BLaER1 treated with 17β-estradiol and CSF1 and Interleukin-3, amounts not matched to agents 10 nM and 100 nM (cell line): ENCODE results near the gene SLC28A3.

Experiments
- H3K27ac ChIP-seq, 11 experiments: shearing (Covaris generic); formaldehyde crosslinking; 2 replicates each; pipeline ENCODE4 v1.8.1; 2022
- H3K27me3 ChIP-seq, 11 experiments: shearing (Covaris generic); formaldehyde crosslinking; 2 replicates each; pipeline ENCODE4 v1.8.1; 2022
- H3K36me3 ChIP-seq, 11 experiments: shearing (Covaris generic); formaldehyde crosslinking; 2 replicates each; pipeline ENCODE4 v1.8.1; 2022
- H3K4me1 ChIP-seq, 10 experiments: shearing (Covaris generic); formaldehyde crosslinking; 2 replicates each; pipeline ENCODE4 v1.8.1; 2022
- H3K4me2 ChIP-seq, 11 experiments: shearing (Covaris generic); formaldehyde crosslinking; 2 replicates each; pipeline ENCODE4 v1.8.1; 2022
- H3K4me3 ChIP-seq, 10 experiments: shearing (Covaris generic); formaldehyde crosslinking; 2 replicates each; pipeline ENCODE4 v1.8.1; 2022
- H3K9ac ChIP-seq, 11 experiments: shearing (Covaris generic); formaldehyde crosslinking; 2 replicates each; pipeline ENCODE4 v1.8.1; 2022
- H3K9me3 ChIP-seq, 11 experiments: shearing (Covaris generic); formaldehyde crosslinking; replicated peaks in 1 of 11; 2 replicates each; pipeline ENCODE4 v1.8.1; 2022
- H4K20me1 ChIP-seq, 11 experiments: shearing (Covaris generic); formaldehyde crosslinking; 2 replicates each; pipeline ENCODE4 v1.8.1; 2022
- Cebpa-rat ChIP-seq, 11 experiments: shearing (Covaris generic); IDR thresholded peaks; 2 replicates each; pipeline ENCODE4 v1.8.1; 2022

Gene SLC28A3

DNA sequence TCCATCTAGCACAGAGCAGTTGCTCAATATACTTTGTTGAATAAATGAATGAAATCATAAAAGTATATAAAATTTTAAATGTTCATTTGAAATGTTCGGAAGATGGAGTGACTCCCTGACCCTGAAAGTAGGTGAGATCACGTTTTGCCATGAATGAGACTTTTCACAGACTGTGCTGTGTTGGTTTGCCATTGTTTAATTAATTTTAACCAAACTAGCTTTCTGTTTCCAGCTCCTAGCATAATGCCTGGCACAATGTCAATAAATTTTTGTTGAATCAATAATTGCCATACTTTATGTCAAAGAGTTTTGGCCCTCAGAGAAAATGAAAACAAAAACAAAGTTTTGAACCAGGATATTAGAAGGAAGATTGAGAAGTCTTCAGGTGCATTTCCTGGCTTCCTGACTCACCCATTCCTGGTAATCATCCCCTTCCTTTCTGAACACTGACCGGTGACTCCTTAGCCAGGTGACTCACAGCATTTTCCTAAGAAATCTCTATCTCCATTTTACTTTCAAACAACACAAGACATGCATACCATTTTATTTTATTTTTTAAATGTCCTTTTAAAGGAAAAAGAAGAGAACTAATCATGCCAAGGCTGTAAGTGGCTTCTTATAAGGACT, 15.1 kb downstream of the SLC28A3 start:
- peaks cover 26 to 36% (median 32%) of the 10 kb centered on the region in 11 experiments for H3K9me3 ChIP-seq
- H3K27ac ChIP-seq: no peak overlapping the region
- no peaks in the 10 kb centered on the region; a peak in 1 of 22 replicates for H3K36me3 ChIP-seq
- no peak overlapping the region for H3K9ac ChIP-seq
- TF ChIP-seq Cebpa-rat (IDR thresholded peaks at IDR 0.05): no peak
- H4K20me1 ChIP-seq: no peaks in the 10 kb centered on the region
- no peak overlapping the region for H3K4me3 ChIP-seq
- peaks cover 0 to 14% (median 7%) of the 10 kb centered on the region in 10 experiments; a peak in 11 of 20 replicates for H3K4me1 ChIP-seq
- H3K27me3 ChIP-seq: no peaks in the 10 kb centered on the region
- H3K4me2 ChIP-seq: no peak overlapping the region

DNA sequence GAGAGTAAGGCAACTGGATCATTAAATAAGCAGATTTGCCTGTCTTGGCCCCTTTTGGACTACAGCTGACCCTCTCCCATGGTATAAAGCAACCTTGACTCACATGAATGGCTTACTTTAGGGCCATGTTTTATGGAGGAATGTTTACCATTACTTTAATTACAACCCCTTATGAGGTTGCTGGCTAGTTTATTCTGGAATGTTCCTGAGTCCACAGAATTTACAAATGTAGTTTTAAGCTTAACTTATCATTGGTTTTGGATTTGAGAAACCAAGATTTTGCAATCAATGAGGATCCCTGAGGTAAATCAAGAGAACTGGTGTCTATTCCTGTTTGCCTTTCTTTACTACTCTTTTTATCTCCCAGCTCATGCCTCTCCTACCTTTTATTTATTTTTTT, 15.7 kb downstream of the SLC28A3 start:
- Histone ChIP-seq H3K4me2 (no peak overlapping the region), H3K9me3 (peaks cover 26 to 36% (median 32%) of the 10 kb centered on the region in 11 experiments), H3K36me3 (no peaks in the 10 kb centered on the region; a peak in 1 of 22 replicates), H3K27me3 (no peaks in the 10 kb centered on the region), H4K20me1 (no peaks in the 10 kb centered on the region), H3K27ac (no peak overlapping the region), H3K4me1 (peaks cover 0 to 14% (median 7%) of the 10 kb centered on the region in 10 experiments; a peak in 11 of 20 replicates), H3K4me3 (no peak overlapping the region), H3K9ac (no peak overlapping the region)
- TF ChIP-seq Cebpa-rat (IDR thresholded peaks at IDR 0.05): no peak

DNA sequence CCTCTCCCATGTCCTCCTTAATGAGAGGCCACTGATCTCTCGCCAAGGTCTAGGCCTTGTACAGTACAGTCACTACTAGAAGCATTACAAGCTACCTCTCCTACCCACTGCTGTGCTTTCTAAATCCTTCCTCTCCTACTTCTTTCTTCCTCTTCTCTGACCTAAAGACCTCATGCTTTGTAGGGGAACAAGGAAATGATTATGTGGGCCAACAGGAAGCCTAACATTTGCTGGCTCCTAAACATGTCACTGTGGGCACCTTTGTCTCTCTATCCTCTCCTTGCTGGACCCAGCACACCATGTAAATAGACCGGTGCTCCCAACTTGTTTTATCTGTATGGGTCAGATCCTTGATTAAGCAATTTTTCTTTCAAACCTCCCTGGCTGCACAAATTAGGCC, 16.7 kb downstream of the SLC28A3 start:
- Histone ChIP-seq H3K27me3 (no peaks in the 10 kb centered on the region), H3K27ac (peak overlapping the region in 4 of 11 experiments; percentile 2 to 52 (median 34); a peak in 8 of 22 replicates), H4K20me1 (no peaks in the 10 kb centered on the region), H3K36me3 (no peaks in the 10 kb centered on the region; a peak in 1 of 22 replicates), H3K4me1 (peaks cover 0 to 14% (median 7%) of the 10 kb centered on the region in 10 experiments; a peak in 11 of 20 replicates), H3K4me3 (no peak overlapping the region), H3K9me3 (peaks cover 23 to 27% (median 26%) of the 10 kb centered on the region in 11 experiments), H3K9ac (no peak overlapping the region), H3K4me2 (peak overlapping the region in 6 of 11 experiments; percentile 11 to 55 (median 45); a peak in 10 of 22 replicates)
- TF ChIP-seq Cebpa-rat (IDR thresholded peaks at IDR 0.05): no peak

DNA sequence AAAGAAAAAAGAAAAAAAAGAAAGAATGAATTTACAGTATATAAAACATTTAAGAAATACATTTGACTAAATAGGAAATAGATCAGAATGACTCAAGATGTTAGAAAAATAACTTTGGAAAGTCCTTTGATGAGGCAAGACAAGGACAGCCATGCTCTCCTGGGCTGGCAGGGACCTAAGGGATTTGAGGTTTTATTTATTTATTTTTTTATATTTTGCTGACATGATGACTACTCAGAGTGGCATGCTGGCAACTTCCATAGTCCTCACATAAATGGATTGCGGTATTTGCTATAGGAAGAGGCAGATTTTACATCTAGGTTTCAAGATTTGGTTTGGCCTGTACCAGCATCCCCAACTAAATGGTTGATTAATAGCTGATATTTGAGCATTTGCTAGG, 17.7 kb downstream of the SLC28A3 start:
- no peak overlapping the region for H3K4me2 ChIP-seq

DNA sequence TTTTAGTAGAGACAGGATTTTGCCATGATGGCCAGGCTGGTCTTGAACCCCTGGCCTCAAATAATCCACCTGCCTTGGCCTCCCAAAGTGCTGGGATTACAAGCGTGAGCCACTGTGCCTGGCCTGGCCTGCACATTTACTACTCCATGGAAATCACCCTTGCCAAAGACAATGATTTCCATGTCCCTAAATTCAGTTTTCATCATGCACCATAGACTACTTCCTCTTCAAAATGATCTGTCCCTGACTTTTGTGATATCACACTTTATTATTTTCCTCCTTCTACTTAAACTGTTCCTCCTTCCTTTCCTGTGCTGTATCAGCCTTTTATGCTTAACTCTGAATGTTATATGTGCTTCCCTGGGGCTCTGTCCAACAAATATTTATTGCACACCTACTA, 20.3 kb downstream of the SLC28A3 start:
- Histone ChIP-seq H3K27me3 (no peaks in the 10 kb centered on the region), H3K4me2 (no peak overlapping the region), H3K9me3 (no peaks in the 10 kb centered on the region), H3K27ac (no peak overlapping the region), H3K9ac (no peak overlapping the region), H3K4me1 (peaks cover 0 to 14% (median 7%) of the 10 kb centered on the region in 10 experiments; a peak in 11 of 20 replicates), H4K20me1 (no peaks in the 10 kb centered on the region), H3K36me3 (no peaks in the 10 kb centered on the region), H3K4me3 (no peak overlapping the region)
- no peak for TF ChIP-seq Cebpa-rat (IDR thresholded peaks at IDR 0.05)

More for the DNA sequence above, 17.7 kb downstream of the SLC28A3 start:
- Histone ChIP-seq H3K27me3 (no peaks in the 10 kb centered on the region), H3K9ac (no peak overlapping the region), H3K4me1 (peaks cover 0 to 14% (median 7%) of the 10 kb centered on the region in 10 experiments; a peak in 11 of 20 replicates), H3K36me3 (no peaks in the 10 kb centered on the region), H3K9me3 (peaks cover 13 to 18% (median 16%) of the 10 kb centered on the region in 11 experiments), H3K27ac (no peak overlapping the region), H3K4me3 (no peak overlapping the region), H4K20me1 (no peaks in the 10 kb centered on the region)
- TF ChIP-seq Cebpa-rat (IDR thresholded peaks at IDR 0.05): no peak

DNA sequence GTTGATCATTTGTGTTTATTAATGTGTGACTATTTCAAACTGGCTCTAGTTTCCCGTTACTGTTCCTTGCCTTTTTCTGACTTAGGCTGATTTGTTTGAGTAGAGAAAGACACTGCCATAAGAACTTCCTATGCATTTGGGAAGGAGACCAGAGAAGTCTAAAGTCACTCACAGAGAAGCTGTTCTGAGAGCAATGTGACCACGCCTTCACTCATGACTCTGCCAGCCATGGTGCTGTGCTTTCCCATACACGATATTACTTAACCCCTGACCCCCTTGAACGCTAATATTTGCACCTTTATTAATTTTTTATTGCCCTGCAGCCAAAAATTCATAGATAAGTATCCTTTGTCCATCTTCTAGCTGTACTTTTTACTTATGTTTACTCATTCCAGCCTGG, 20.9 kb downstream of the SLC28A3 start:
- TF ChIP-seq Cebpa-rat (IDR thresholded peaks at IDR 0.05): no peak
- H3K4me1 ChIP-seq: peaks cover 0 to 19% (median 7%) of the 10 kb centered on the region in 10 experiments; a peak in 11 of 20 replicates

DNA sequence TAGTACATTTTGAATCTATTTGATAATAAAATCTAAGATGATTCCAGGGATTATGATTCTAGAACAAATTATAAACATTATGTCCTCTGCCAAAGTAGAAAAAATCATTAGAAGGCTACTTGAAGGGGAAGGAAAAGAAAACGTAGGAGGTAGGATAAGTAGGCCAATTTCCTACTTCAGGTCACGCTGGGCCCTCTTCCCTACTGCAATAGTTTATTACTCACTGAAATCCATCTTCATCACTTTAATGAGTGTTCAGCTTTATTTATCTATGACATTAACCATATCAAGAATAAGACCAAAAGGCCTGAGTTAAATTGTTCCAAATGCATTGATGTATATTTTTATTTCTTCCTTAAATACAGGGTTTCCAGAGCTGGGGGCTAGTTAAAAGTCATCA, 21.6 kb downstream of the SLC28A3 start:
- H3K4me2 ChIP-seq: no peak overlapping the region
- H3K27me3 ChIP-seq: no peaks in the 10 kb centered on the region
- no peaks in the 10 kb centered on the region for H3K9me3 ChIP-seq
- no peak overlapping the region for H3K4me3 ChIP-seq
- H3K9ac ChIP-seq: no peak overlapping the region
- no peaks in the 10 kb centered on the region for H4K20me1 ChIP-seq
- H3K36me3 ChIP-seq: no peaks in the 10 kb centered on the region
- no peak for TF ChIP-seq Cebpa-rat (IDR thresholded peaks at IDR 0.05)
- no peak overlapping the region for H3K27ac ChIP-seq
- H3K4me1 ChIP-seq: peaks cover 0 to 19% (median 5%) of the 10 kb centered on the region in 10 experiments; a peak in 11 of 20 replicates

More for the DNA sequence above, 20.9 kb downstream of the SLC28A3 start:
- Histone ChIP-seq H4K20me1 (no peaks in the 10 kb centered on the region), H3K9ac (no peak overlapping the region), H3K27me3 (no peaks in the 10 kb centered on the region), H3K4me2 (no peak overlapping the region), H3K4me3 (no peak overlapping the region), H3K36me3 (no peaks in the 10 kb centered on the region), H3K27ac (no peak overlapping the region), H3K9me3 (no peaks in the 10 kb centered on the region)

DNA sequence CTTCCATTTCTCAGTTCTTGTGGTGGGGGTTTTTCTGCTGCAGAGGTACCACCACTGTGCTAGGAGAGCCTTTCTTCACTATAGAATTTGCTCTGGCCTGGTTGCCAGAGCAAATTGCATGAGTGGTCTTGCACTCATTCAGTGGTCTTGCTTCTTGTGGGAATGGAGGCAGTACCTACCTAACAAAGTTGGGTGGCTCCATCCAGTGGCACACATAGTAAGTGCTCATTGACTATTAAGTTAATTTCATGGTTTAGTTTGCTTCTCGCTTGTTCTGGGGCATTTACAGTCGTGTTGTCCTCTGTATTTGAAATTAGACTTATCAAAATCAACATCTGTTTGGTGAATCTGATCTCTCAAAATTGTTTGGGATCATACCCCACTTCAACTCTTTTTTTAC, 23.0 kb downstream of the SLC28A3 start:
- TF ChIP-seq Cebpa-rat (IDR thresholded peaks at IDR 0.05): no peak
- H3K9ac ChIP-seq: no peak overlapping the region
- no peaks in the 10 kb centered on the region for H3K9me3 ChIP-seq
- H3K4me3 ChIP-seq: no peak overlapping the region
- peaks cover 0 to 10% (median 0%) of the 10 kb centered on the region in 10 experiments; a peak in 1 of 20 replicates for H3K4me1 ChIP-seq
- H3K4me2 ChIP-seq: no peak overlapping the region
- no peaks in the 10 kb centered on the region for H4K20me1 ChIP-seq
- H3K36me3 ChIP-seq: no peaks in the 10 kb centered on the region
- no peak overlapping the region for H3K27ac ChIP-seq
- no peaks in the 10 kb centered on the region for H3K27me3 ChIP-seq

DNA sequence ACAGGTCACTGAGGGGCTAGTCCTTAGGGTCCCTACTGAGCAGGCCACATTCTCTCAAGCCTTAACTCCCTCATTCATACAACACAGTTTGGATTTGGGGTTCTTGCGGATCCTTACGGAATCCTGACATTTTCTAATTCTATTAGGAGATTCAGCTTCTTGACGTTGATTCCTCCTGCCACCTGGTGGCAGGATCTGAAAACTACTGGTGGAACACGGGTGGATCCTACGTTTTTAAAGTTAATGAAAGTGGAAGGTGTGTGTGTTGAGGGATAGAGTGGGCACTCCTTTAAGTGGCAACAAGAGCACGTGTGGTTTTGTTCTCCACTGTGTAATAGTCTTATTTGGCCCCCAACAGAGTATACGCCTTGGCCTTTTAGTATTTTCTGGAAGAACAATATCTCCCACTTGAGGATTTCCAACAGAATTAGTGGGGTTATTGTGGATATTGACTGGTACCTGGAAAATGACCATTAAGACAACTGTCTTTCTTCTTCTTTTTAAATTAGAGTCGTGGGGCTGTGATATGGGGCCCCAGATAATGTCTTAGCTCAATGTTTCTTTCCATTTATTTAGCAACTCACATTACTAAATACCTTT, 25.2 kb downstream of the SLC28A3 start:
- Histone ChIP-seq H3K36me3 (no peaks in the 10 kb centered on the region), H4K20me1 (no peaks in the 10 kb centered on the region), H3K27me3 (no peaks in the 10 kb centered on the region), H3K4me1 (peaks cover 0 to 10% (median 0%) of the 10 kb centered on the region in 10 experiments; a peak in 1 of 20 replicates), H3K27ac (no peak overlapping the region), H3K4me3 (no peak overlapping the region), H3K9ac (no peak overlapping the region), H3K9me3 (no peaks in the 10 kb centered on the region), H3K4me2 (peak overlapping the region in 2 of 11 experiments; percentile 50 to 58; a peak in 4 of 22 replicates)
- TF ChIP-seq Cebpa-rat (IDR thresholded peaks at IDR 0.05): no peak
